HEK293 (cell line): ENCODE data around the gene CLCN2.
A peak's percentile ranks its signal among the peaks of the same experiment; 100 is the strongest.

ENCODE experiments used
- CTCF ChIA-PET: fragments of 350-600 bp; formaldehyde crosslinking; extraction: SDS; loops from one replicate; lab custom pipeline; 2021; ENCODE audit warnings: antibody characterized with exemption; lab: Yijun Ruan, JAX
- POLR2A ChIA-PET: fragments of 300-600 bp; formaldehyde crosslinking; extraction: SDS; loops from one replicate; lab custom pipeline; 2020; ENCODE audit warnings: antibody characterized with exemption, inconsistent platforms; lab: Yijun Ruan, JAX
- H3K27ac ChIP-seq: fragments of 200-500 bp; sonication (Bioruptor generic); 2 replicates; pipeline ENCODE4 v1.5.1; 2014; ENCODE audit warnings: low read depth, low read length, control low read depth, inconsistent platforms; ENCODE audit errors: extremely low read depth
- H3K36me3 ChIP-seq, 2 experiments: fragments of 200-500 bp in 1 of 2; sonication (Bioruptor generic) in 1 of 2; 1 replicate in 1 of 2; 2 replicates in 1 of 2; pipeline ENCODE4 v1.5.1; 2014 to 2017; ENCODE audit warnings: inconsistent platforms in 2 of 2, low read length in 2 of 2; ENCODE audit not compliant: control insufficient read depth in 2 of 2, insufficient read depth in 1 of 2
- H3K4me1 ChIP-seq: fragments of 200-500 bp; sonication (Bioruptor generic); 2 replicates; pipeline ENCODE4 v1.5.1; 2014; ENCODE audit warnings: mild to moderate bottlenecking, low read length, inconsistent platforms; ENCODE audit not compliant: control insufficient read depth, insufficient read depth
- H3K4me3 ChIP-seq: 2 replicates; pipeline ENCODE4 v1.5.1; 2011; ENCODE audit warnings: low read depth, mild to moderate bottlenecking, control low read depth, low read length, moderate library complexity
- H3K9me3 ChIP-seq: fragments of 200-500 bp; sonication (Bioruptor generic); 2 replicates; pipeline ENCODE4 v1.5.1; 2014; ENCODE audit warnings: low read depth, low read length, inconsistent platforms; ENCODE audit not compliant: control insufficient read depth, insufficient read depth
- IKZF3 ChIP-seq: fragments of 450-650 bp; IDR thresholded peaks from 2 replicates; pipeline ENCODE4 v1.5.0; 2018; ENCODE audit warnings: missing biosample characterization, mild to moderate bottlenecking, missing genetic modification characterization, moderate library complexity
- MEIS1 ChIP-seq: sonication (generic); formaldehyde crosslinking; IDR thresholded peaks from 2 replicates; pipeline ENCODE4 v1.8.1; 2022; ENCODE audit warnings: missing genetic modification reagents, mild to moderate bottlenecking, borderline replicate concordance
- REST ChIP-seq: fragments of 450-650 bp; formaldehyde crosslinking; IDR thresholded peaks from 2 replicates; pipeline ENCODE4 v1.5.1; 2016; ENCODE audit warnings: missing biosample characterization, missing genetic modification characterization
- TCF7L2 ChIP-seq: IDR thresholded peaks from 2 replicates; pipeline ENCODE4 v1.6.1; 2011; ENCODE audit warnings: low read depth, mild to moderate bottlenecking, inconsistent platforms, low read length, moderate library complexity, borderline replicate concordance
- TSHZ1 ChIP-seq: fragments of 450-650 bp; formaldehyde crosslinking; IDR thresholded peaks from 2 replicates; pipeline ENCODE4 v1.5.1; 2016; ENCODE audit warnings: missing biosample characterization, missing genetic modification characterization, borderline replicate concordance
- ZBTB20 ChIP-seq: fragments of 450-650 bp; formaldehyde crosslinking; IDR thresholded peaks from 2 replicates; pipeline ENCODE4 v1.5.1; 2016; ENCODE audit warnings: missing biosample characterization, missing genetic modification characterization
- ZFHX2 ChIP-seq: fragments of 450-650 bp; formaldehyde crosslinking; conservative IDR thresholded peaks from 2 replicates; pipeline ENCODE4 v1.5.1; 2016; ENCODE audit warnings: missing biosample characterization, missing genetic modification characterization
- ZNF184 ChIP-seq: fragments of 450-650 bp; IDR thresholded peaks from 2 replicates; pipeline ENCODE4 v1.5.1; 2018; ENCODE audit warnings: missing biosample characterization, mild to moderate bottlenecking, missing genetic modification characterization
- ZNF311 ChIP-seq: fragments of 450-650 bp; formaldehyde crosslinking; IDR thresholded peaks from 2 replicates; pipeline ENCODE4 v1.5.1; 2017; ENCODE audit warnings: missing biosample characterization, missing genetic modification characterization, borderline replicate concordance
- ZNF324 ChIP-seq: fragments of 450-650 bp; formaldehyde crosslinking; IDR thresholded peaks from 2 replicates; pipeline ENCODE4 v1.5.1; 2016; ENCODE audit warnings: missing biosample characterization, missing genetic modification characterization
- ZNF341 ChIP-seq: fragments of 450-650 bp; formaldehyde crosslinking; IDR thresholded peaks from 2 replicates; pipeline ENCODE4; 2016; ENCODE audit warnings: low read depth, missing biosample characterization, missing genetic modification characterization
- ZNF350 ChIP-seq: fragments of 450-650 bp; formaldehyde crosslinking; IDR thresholded peaks from 2 replicates; pipeline ENCODE4 v1.5.0; 2017; ENCODE audit warnings: missing biosample characterization, mild to moderate bottlenecking, missing genetic modification characterization
- ZNF521 ChIP-seq: fragments of 450-650 bp; formaldehyde crosslinking; IDR thresholded peaks from 2 replicates; pipeline ENCODE4 v1.5.1; 2017; ENCODE audit warnings: missing biosample characterization, mild to moderate bottlenecking, missing genetic modification characterization
- ZNF548 ChIP-seq: fragments of 450-650 bp; formaldehyde crosslinking; IDR thresholded peaks from 2 replicates; pipeline ENCODE4 v1.5.1; 2016; ENCODE audit warnings: missing biosample characterization, missing genetic modification characterization
- ZNF664 ChIP-seq: fragments of 450-650 bp; formaldehyde crosslinking; IDR thresholded peaks from 2 replicates; pipeline ENCODE4 v1.5.1; 2016; ENCODE audit warnings: missing biosample characterization, missing genetic modification characterization
- ZNF768 ChIP-seq: fragments of 450-650 bp; formaldehyde crosslinking; IDR thresholded peaks from 2 replicates; pipeline ENCODE4 v1.5.1; 2018; ENCODE audit warnings: missing biosample characterization, mild to moderate bottlenecking, missing genetic modification characterization
- ZNF776 ChIP-seq: fragments of 450-650 bp; formaldehyde crosslinking; IDR thresholded peaks from 2 replicates; pipeline ENCODE4 v1.5.0; 2017; ENCODE audit warnings: missing biosample characterization, missing genetic modification characterization, borderline replicate concordance
- TF ChIP-seq, protein P1 (sequence below): fragments of 450-650 bp; formaldehyde crosslinking; IDR thresholded peaks from 2 replicates; pipeline ENCODE4 v1.5.1; 2016; ENCODE audit warnings: missing biosample characterization, missing genetic modification characterization
- TF ChIP-seq, protein P2 (sequence below): fragments of 450-650 bp; IDR thresholded peaks from 2 replicates; pipeline ENCODE4 v1.5.1; 2018; ENCODE audit warnings: missing biosample characterization, mild to moderate bottlenecking, missing genetic modification characterization
- TF ChIP-seq, protein P3 (sequence below): fragments of 450-650 bp; formaldehyde crosslinking; IDR thresholded peaks from 2 replicates; pipeline ENCODE4 v1.5.1; 2017; ENCODE audit warnings: missing biosample characterization, missing genetic modification characterization
- TF ChIP-seq, protein P4 (sequence below): IDR thresholded peaks from 2 replicates; pipeline ENCODE4 v1.6.1; 2011; ENCODE audit warnings: mild to moderate bottlenecking, low read depth, low read length, borderline replicate concordance

The CLCN2 gene

GRCh38 chr3:184335661-184336546 is 25.5 kb downstream of the CLCN2 start:
- H3K4me3 ChIP-seq = peak overlapping the region; percentile 86
- no peak for TF ChIP-seq ZNF350 (tag by site-specific recombination)
- no peak for TF ChIP-seq MEIS1 (CRISPR knock-in tag)
- TF ChIP-seq, protein P1, sequence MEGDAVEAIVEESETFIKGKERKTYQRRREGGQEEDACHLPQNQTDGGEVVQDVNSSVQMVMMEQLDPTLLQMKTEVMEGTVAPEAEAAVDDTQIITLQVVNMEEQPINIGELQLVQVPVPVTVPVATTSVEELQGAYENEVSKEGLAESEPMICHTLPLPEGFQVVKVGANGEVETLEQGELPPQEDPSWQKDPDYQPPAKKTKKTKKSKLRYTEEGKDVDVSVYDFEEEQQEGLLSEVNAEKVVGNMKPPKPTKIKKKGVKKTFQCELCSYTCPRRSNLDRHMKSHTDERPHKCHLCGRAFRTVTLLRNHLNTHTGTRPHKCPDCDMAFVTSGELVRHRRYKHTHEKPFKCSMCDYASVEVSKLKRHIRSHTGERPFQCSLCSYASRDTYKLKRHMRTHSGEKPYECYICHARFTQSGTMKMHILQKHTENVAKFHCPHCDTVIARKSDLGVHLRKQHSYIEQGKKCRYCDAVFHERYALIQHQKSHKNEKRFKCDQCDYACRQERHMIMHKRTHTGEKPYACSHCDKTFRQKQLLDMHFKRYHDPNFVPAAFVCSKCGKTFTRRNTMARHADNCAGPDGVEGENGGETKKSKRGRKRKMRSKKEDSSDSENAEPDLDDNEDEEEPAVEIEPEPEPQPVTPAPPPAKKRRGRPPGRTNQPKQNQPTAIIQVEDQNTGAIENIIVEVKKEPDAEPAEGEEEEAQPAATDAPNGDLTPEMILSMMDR (tag by site-specific recombination) = no peak
- peak; percentile 32; the same call in 1 of the 2 replicates for TF ChIP-seq IKZF3 (tag by site-specific recombination)
- no peak for TF ChIP-seq ZNF184
- no peak for TF ChIP-seq ZNF664 (tag by site-specific recombination)
- TF ChIP-seq, protein P2, sequence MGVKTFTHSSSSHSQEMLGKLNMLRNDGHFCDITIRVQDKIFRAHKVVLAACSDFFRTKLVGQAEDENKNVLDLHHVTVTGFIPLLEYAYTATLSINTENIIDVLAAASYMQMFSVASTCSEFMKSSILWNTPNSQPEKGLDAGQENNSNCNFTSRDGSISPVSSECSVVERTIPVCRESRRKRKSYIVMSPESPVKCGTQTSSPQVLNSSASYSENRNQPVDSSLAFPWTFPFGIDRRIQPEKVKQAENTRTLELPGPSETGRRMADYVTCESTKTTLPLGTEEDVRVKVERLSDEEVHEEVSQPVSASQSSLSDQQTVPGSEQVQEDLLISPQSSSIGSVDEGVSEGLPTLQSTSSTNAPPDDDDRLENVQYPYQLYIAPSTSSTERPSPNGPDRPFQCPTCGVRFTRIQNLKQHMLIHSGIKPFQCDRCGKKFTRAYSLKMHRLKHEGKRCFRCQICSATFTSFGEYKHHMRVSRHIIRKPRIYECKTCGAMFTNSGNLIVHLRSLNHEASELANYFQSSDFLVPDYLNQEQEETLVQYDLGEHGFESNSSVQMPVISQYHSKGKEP = no peak
- TF ChIP-seq ZBTB20 (tag by site-specific recombination) = peak; percentile 34; the same call in 1 of the 2 replicates
- TF ChIP-seq ZNF341 (tag by site-specific recombination) = peak; percentile 70
- TF ChIP-seq ZFHX2 (tag by site-specific recombination) = peak; percentile 95
- no peak for TF ChIP-seq ZNF768 (tag by site-specific recombination)
- TF ChIP-seq, protein P3, sequence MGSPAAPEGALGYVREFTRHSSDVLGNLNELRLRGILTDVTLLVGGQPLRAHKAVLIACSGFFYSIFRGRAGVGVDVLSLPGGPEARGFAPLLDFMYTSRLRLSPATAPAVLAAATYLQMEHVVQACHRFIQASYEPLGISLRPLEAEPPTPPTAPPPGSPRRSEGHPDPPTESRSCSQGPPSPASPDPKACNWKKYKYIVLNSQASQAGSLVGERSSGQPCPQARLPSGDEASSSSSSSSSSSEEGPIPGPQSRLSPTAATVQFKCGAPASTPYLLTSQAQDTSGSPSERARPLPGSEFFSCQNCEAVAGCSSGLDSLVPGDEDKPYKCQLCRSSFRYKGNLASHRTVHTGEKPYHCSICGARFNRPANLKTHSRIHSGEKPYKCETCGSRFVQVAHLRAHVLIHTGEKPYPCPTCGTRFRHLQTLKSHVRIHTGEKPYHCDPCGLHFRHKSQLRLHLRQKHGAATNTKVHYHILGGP (tag by site-specific recombination) = no peak
- TF ChIP-seq ZNF311 (tag by site-specific recombination) = no peak
- no peak for TF ChIP-seq TSHZ1 (tag by site-specific recombination)
- TF ChIP-seq ZNF776 (tag by site-specific recombination) = no peak
- no peak for TF ChIP-seq ZNF521 (tag by site-specific recombination)
- no peak for TF ChIP-seq TCF7L2
- TF ChIP-seq, protein P4, sequence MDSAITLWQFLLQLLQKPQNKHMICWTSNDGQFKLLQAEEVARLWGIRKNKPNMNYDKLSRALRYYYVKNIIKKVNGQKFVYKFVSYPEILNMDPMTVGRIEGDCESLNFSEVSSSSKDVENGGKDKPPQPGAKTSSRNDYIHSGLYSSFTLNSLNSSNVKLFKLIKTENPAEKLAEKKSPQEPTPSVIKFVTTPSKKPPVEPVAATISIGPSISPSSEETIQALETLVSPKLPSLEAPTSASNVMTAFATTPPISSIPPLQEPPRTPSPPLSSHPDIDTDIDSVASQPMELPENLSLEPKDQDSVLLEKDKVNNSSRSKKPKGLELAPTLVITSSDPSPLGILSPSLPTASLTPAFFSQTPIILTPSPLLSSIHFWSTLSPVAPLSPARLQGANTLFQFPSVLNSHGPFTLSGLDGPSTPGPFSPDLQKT = no peak
- TF ChIP-seq ZNF548 (tag by site-specific recombination) = no peak
- no peak for TF ChIP-seq REST (tag by site-specific recombination)
- TF ChIP-seq ZNF324 (tag by site-specific recombination) = 0 out of 2 replicates have a peak, but pooled peaks have one; percentile 44

More at GRCh38 chr3:184335661-184336546, 25.5 kb downstream of the CLCN2 start:
- Histone ChIP-seq H3K36me3 (peaks cover under 1 to 57% of the 10 kb centered on the region in 2 experiments), H3K9me3 (no peaks in the 10 kb centered on the region), H3K27ac (peak overlapping the region; percentile 73), H3K4me1 (no peaks in the 10 kb centered on the region)
- POLR2A ChIA-PET = interaction anchor here (0.8 to 1.2 kb wide), 2 partner anchors 16 to 20 kb away, joined by 3 to 5 read pairs; no protein-coding TSS in a partner anchor
- CTCF ChIA-PET = interaction anchor here (2.2 kb wide), 1 partner anchor 36 kb away, joined by 6 read pairs; no protein-coding TSS in a partner anchor
